HepG2 (cell line): ENCODE data around the gene SH3BP5. TPM values are rescaled to one million over a fixed set of nuclear protein-coding genes. Genes with fewer than 3 reads are reported as not detected.

ENCODE experiments used
- ATAC-seq: fragments of 200-7000 bp; cut with Tn5 transposase; 3 replicates; pipeline ENCODE4 v1.9.1; 2020; ENCODE audit warnings: mild to moderate bottlenecking, moderate library complexity
- BruUV-seq: library from RNA; stranded (reverse); fragments of 400-500 nt; replicated peaks from 2 replicates; lab custom pipeline; 2021; lab: Mats Ljungman, UMichigan
- CTCF ChIA-PET: fragments of 300-600 bp; formaldehyde crosslinking; extraction: SDS; loops from one replicate; lab custom pipeline; 2021; ENCODE audit warnings: low total read pairs, inconsistent platforms, low intra/inter-chr PET ratio; lab: Yijun Ruan, JAX
- POLR2A ChIA-PET: fragments of 350-600 bp; sonication (Branson Sonifier 250); formaldehyde crosslinking; loops from one replicate; lab custom pipeline; 2020; ENCODE audit warnings: antibody characterized with exemption, inconsistent platforms; lab: Yijun Ruan, JAX
- DNase-seq: peaks from one replicate; pipeline ENCODE4 v3.0.0-alpha.2; 2015; ENCODE audit warnings: low spot score
- FAIRE-seq: peaks from 3 replicates; lab custom pipeline; 2011; peaks lifted over from hg19 to GRCh38; lab: Jason Lieb, UNC
- H2AFZ ChIP-seq: one replicate; pipeline ENCODE4 v1.6.1; 2011; ENCODE audit warnings: low read length, inconsistent platforms
- H3K27ac ChIP-seq: fragments of 300-600 bp; 3 replicates; pipeline ENCODE4 v1.8.0; 2011; ENCODE audit warnings: mixed run types, mild to moderate bottlenecking, mixed read lengths, low read length, inconsistent platforms; ENCODE audit not compliant: insufficient read depth; ENCODE audit errors: extremely low read length
- H3K27me3 ChIP-seq, 2 experiments: fragments of 200-600 bp in 1 of 2; 2 replicates in 1 of 2; 3 replicates in 1 of 2; pipeline versions ENCODE4 v1.6.0 to v1.8.0; 2011; ENCODE audit warnings: low read length in 2 of 2, mild to moderate bottlenecking in 2 of 2, moderate library complexity in 2 of 2, inconsistent platforms in 1 of 2; ENCODE audit not compliant: insufficient read depth in 2 of 2, control insufficient read depth in 1 of 2
- H3K36me3 ChIP-seq, 2 experiments: fragments of 200-600 bp in 1 of 2; replicated peaks in 1 of 2; 2 replicates in 1 of 2; 3 replicates in 1 of 2; pipeline versions ENCODE4 v1.5.1 to v1.8.0; 2011; ENCODE audit warnings: low read length in 2 of 2, inconsistent platforms in 1 of 2; ENCODE audit not compliant: insufficient read depth in 2 of 2, control insufficient read depth in 1 of 2
- H3K4me1 ChIP-seq: 2 replicates; pipeline ENCODE4 v1.5.1; 2012; ENCODE audit warnings: low read length, inconsistent platforms; ENCODE audit not compliant: insufficient read depth
- H3K4me2 ChIP-seq: 2 replicates; pipeline ENCODE4 v1.6.0; 2011; ENCODE audit warnings: low read depth, low read length, inconsistent platforms
- H3K4me3 ChIP-seq, 3 experiments: fragments of 200-600 bp in 1 of 3; sonication (generic), shearing (Covaris generic) in 1 of 3; replicated peaks in 1 of 3; 2 replicates each; pipeline ENCODE4 v1.5.1; 2011 to 2016; ENCODE audit warnings: low read length in 3 of 3, inconsistent platforms in 2 of 3, low read depth in 2 of 3, mild to moderate bottlenecking in 2 of 3, control low read depth in 1 of 3, mixed read lengths in 1 of 3; ENCODE audit not compliant: insufficient read depth in 1 of 3
- H3K79me2 ChIP-seq: one replicate; pipeline ENCODE4 v1.6.1; 2011; ENCODE audit warnings: low read length, inconsistent platforms; ENCODE audit not compliant: insufficient read depth
- H3K9ac ChIP-seq: 2 replicates; pipeline ENCODE4 v1.6.0; 2011; ENCODE audit warnings: mild to moderate bottlenecking, low read depth, low read length, inconsistent platforms; ENCODE audit not compliant: insufficient read depth
- H3K9me3 ChIP-seq: 2 replicates; pipeline ENCODE4 v1.5.1; 2012; ENCODE audit warnings: mild to moderate bottlenecking, low read length
- H4K20me1 ChIP-seq: 2 replicates; pipeline ENCODE4 v1.6.0; 2011; ENCODE audit warnings: inconsistent platforms, mild to moderate bottlenecking, low read length, moderate library complexity; ENCODE audit not compliant: insufficient read depth
- CBX5 ChIP-seq: sonication (generic); formaldehyde crosslinking; IDR thresholded peaks from 2 replicates; pipeline ENCODE4 v1.4.0; 2020; ENCODE audit warnings: missing genetic modification reagents, borderline replicate concordance
- PHF21A ChIP-seq: sonication (generic); formaldehyde crosslinking; IDR thresholded peaks from 2 replicates; pipeline ENCODE4 v1.5.0; 2020; ENCODE audit warnings: mild to moderate bottlenecking, missing genetic modification reagents
- SNAI1 ChIP-seq: sonication (generic); formaldehyde crosslinking; IDR thresholded peaks from 2 replicates; pipeline ENCODE4 v1.5.0; 2020; ENCODE audit warnings: mild to moderate bottlenecking, missing genetic modification reagents, borderline replicate concordance
- SP4 ChIP-seq: sonication (generic); formaldehyde crosslinking; IDR thresholded peaks from 2 replicates; pipeline ENCODE4 v1.8.1; 2023; ENCODE audit warnings: mild to moderate bottlenecking, missing genetic modification reagents
- XBP1 ChIP-seq: sonication (generic); formaldehyde crosslinking; IDR thresholded peaks from 2 replicates; pipeline ENCODE4 v1.5.0; 2020; ENCODE audit warnings: missing genetic modification reagents
- ZFP37 ChIP-seq: sonication (generic); formaldehyde crosslinking; IDR thresholded peaks from 2 replicates; pipeline ENCODE4 v1.4.0; 2020; ENCODE audit warnings: missing genetic modification reagents, borderline replicate concordance
- ZNF318 ChIP-seq: sonication (generic); formaldehyde crosslinking; IDR thresholded peaks from 2 replicates; pipeline ENCODE4 v1.4.0; 2020; ENCODE audit warnings: mild to moderate bottlenecking, missing genetic modification reagents
- ZNF749 ChIP-seq: sonication (generic); formaldehyde crosslinking; IDR thresholded peaks from 2 replicates; pipeline ENCODE4 v1.8.0; 2022; ENCODE audit warnings: mild to moderate bottlenecking, missing genetic modification reagents, moderate library complexity, borderline replicate concordance
- WGBS: methylation state at CpG from one replicate; pipeline ENCODE4 v1.1.6; 2017; ENCODE audit warnings: low lambda C conversion rate; 5-methylcytosine and 5-hydroxymethylcytosine counted together
- in situ Hi-C: cut with HindIII; loops from 2 replicates; pipeline ENCODE4 v1.10.0; 2017; ENCODE audit warnings: low pct_unique_long_range_greater_than_20kb; ENCODE audit not compliant: extremely low pct_ligation_motif_present
- intact Hi-C: fragments of 100-400 bp; cut with micrococcal nuclease; formaldehyde crosslinking; loops from one replicate; pipeline ENCODE4 v1.10.0; 2022; ENCODE audit not compliant: unreplicated experiment
- polyA plus RNA-seq, 8 experiments: library from polyadenylated mRNA; depleted of rRNA in 3 of 8; stranded (reverse) in 7 of 8; unstranded in 1 of 8; fragments of >200 nt; fragmentation: Illumina TruSeq in 4 of 8; extraction: Trizol in 4 of 8; gene quantifications; 2 replicates each; pipeline versions ENCODE4 v1.2.1 to v1.2.3, GENCODE V29; 2011 to 2016; ENCODE audit warnings: low read depth in 4 of 8, missing spikeins in 1 of 8, mixed read lengths in 1 of 8; ENCODE audit not compliant: insufficient read depth in 1 of 8
- total RNA-seq, 5 experiments: library from RNA; depleted of rRNA; stranded (reverse); fragments of >200 nt; fragmentation: Illumina TruSeq; extraction: Trizol; gene quantifications; 2 replicates each; pipeline ENCODE4 v1.2.3, GENCODE V29; 2016; ENCODE audit warnings: low read depth in 1 of 5
- TF ChIP-seq, protein P1 (sequence below): sonication (generic); formaldehyde crosslinking; IDR thresholded peaks from 2 replicates; pipeline ENCODE4 v1.4.0; 2020; ENCODE audit warnings: mild to moderate bottlenecking, missing genetic modification reagents
- TF ChIP-seq, protein P2 (sequence below): sonication (generic); formaldehyde crosslinking; IDR thresholded peaks from 2 replicates; pipeline ENCODE4 v1.9.0; 2021; ENCODE audit warnings: missing genetic modification reagents, borderline replicate concordance

SH3BP5 gene
- total and polyA plus RNA-seq, 2 of the 13 experiments (the other 11 are each of a cell fraction or from before 2014, with no cell fraction given) = 0.09 to 0.16 TPM

- intact Hi-C loops = no loop called here
- no peak for ATAC-seq
- no TSS peak for BruUV-seq
- no peak overlapping the region for H3K27ac ChIP-seq
- TF ChIP-seq XBP1 (CRISPR knock-in tag) (no peak), ZNF749 (no peak), CBX5 (no peak)
- TF ChIP-seq, protein P1, sequence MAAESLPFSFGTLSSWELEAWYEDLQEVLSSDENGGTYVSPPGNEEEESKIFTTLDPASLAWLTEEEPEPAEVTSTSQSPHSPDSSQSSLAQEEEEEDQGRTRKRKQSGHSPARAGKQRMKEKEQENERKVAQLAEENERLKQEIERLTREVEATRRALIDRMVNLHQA (CRISPR knock-in tag) = no peak
- in situ Hi-C loops = no loop called here
- H3K9ac ChIP-seq = no peak overlapping the region
- H3K4me3 ChIP-seq = no peak overlapping the region
- DNase-seq = no peak
- ChIA-PET POLR2A (no interaction called here), CTCF (no interaction called here)
- 97% methylated on average over 8 of the region's 8 CpGs for WGBS
- FAIRE-seq = no peak
- H3K27me3 ChIP-seq = no peaks in the 10 kb centered on the region
- no peak overlapping the region for H3K4me2 ChIP-seq
- H3K4me1 ChIP-seq = peaks cover 23% of the 10 kb centered on the region
- no peaks in the 10 kb centered on the region; the same call in 1 of the 2 replicates for H4K20me1 ChIP-seq
- no peaks in the 10 kb centered on the region for H3K9me3 ChIP-seq
- no peaks in the 10 kb centered on the region for H3K79me2 ChIP-seq
- peaks cover 18 to 67% of the 10 kb centered on the region in 2 experiments for H3K36me3 ChIP-seq
- no peak overlapping the region for H2AFZ ChIP-seq
Observed at GRCh38 chr3:15220056-15220455, 112.3 kb downstream of the SH3BP5 start.

DNA sequence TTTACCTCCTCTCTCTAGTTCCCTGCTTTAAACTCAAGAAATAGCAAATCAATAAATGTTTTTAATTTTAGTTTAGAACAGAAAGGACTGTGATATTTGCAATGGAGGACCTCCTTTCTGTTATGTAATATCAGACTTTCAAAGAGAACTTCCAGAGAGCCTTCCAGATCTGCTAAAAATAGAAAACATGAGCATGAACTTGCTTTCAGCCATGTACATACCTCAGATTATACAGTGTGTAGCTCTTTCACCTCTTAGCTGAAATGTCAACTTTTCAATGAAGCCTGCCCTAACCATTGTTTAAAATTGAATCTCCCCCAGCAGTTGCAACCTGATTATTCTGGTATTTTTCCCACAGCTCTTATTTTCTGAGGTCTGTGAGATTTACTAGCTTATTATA lies 113.7 kb downstream of the SH3BP5 start:
- Histone ChIP-seq H3K4me3 (no peak overlapping the region), H3K9ac (no peak overlapping the region), H3K27me3 (no peaks in the 10 kb centered on the region), H3K36me3 (peaks cover 16 to 75% of the 10 kb centered on the region in 2 experiments), H3K79me2 (no peaks in the 10 kb centered on the region), H3K4me2 (no peak overlapping the region), H4K20me1 (no peaks in the 10 kb centered on the region; the same call in 1 of the 2 replicates), H3K9me3 (no peaks in the 10 kb centered on the region), H2AFZ (no peak overlapping the region), H3K4me1 (peaks cover 21% of the 10 kb centered on the region), H3K27ac (no peak overlapping the region)
- ATAC-seq = no peak
- ChIA-PET CTCF (no interaction called here), POLR2A (no interaction called here)
- BruUV-seq = no TSS peak
- no peak for DNase-seq
- in situ Hi-C loops = no loop called here
- no peak for FAIRE-seq
- intact Hi-C loops = no loop called here
- TF ChIP-seq ZNF318 (CRISPR knock-in tag) (no peak), ZFP37 (CRISPR knock-in tag) (no peak), PHF21A (CRISPR knock-in tag) (no peak), SNAI1 (no peak), SP4 (no peak)
- TF ChIP-seq, protein P2, sequence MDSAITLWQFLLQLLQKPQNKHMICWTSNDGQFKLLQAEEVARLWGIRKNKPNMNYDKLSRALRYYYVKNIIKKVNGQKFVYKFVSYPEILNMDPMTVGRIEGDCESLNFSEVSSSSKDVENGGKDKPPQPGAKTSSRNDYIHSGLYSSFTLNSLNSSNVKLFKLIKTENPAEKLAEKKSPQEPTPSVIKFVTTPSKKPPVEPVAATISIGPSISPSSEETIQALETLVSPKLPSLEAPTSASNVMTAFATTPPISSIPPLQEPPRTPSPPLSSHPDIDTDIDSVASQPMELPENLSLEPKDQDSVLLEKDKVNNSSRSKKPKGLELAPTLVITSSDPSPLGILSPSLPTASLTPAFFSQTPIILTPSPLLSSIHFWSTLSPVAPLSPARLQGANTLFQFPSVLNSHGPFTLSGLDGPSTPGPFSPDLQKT (CRISPR knock-in tag) = no peak
